NCI-H748 (cell line): Measurements from ENCODE around the gene RBFOX1.
A peak's percentile ranks its signal among the peaks of the same experiment; 100 is the strongest.

Experiments
- DNase-seq: peaks from one replicate; lab custom pipeline; 2025; ENCODE audit not compliant: unreplicated experiment; lab: John Stamatoyannopoulos, UW

The RBFOX1 gene

GRCh38 chr16:7332611-7333010 is at the start of gene RBFOX1:
Gene RBFOX1 (plus strand): TSS chr16:7332845.
- DNase-seq: no peak

GRCh38 chr16:7284780-7285179 is 47.9 kb upstream of the RBFOX1 start:
- no peak for DNase-seq

DNA sequence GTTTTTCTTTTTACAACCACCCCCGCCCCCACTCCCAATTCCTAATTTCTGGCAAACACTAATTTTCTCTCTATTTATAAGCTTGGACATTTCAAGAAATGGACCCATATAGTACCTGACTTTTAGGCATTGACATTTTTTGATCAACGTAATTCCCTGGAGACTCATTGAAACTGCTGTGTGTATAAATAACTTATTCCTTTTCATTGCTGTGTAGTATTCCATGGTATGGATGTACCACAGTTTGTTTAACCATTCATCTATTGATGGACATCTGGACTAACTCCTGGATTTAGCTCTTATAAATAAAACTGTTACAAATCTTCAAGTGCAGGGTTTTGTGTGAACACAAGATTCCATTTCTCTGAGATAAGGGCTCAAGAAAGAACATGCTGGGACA is 47.1 kb upstream of the RBFOX1 start:
- DNase-seq: no peak

DNA sequence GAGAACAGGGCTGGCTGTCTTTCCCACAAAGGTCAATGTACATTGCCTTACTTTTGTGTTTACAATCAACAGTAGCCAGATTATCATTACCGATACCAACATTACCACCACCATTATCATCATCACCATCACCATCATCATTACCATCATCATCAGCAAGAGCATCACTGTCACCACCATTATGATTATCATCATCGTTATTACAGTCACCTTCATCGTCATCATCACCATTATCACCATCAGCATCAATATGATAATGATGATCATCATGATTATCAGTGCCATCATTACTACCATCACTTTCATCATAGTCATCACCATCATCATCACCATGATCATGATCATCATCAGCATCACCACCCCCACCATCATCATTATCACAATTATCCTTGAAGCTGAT is 43.3 kb upstream of the RBFOX1 start:
- DNase-seq: no peak

DNA sequence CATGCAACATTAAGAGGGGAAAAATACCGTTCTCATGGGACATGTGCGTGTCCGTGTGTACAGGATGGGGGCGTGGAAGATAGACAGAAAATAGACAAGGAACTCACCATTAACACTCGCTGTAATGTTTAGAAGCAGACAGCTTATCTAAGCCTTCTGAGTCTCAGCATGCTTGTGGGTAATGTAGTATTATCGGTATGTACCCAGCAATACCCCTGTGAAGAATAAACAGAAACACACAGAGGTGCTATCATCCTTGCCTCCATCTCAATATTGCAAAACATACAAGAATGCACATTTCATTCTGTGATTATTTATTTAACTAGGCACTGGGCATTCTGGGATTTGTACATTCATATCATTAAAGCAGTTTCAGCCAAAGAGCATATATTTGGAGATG is 42.0 kb upstream of the RBFOX1 start:
- no peak for DNase-seq

DNA sequence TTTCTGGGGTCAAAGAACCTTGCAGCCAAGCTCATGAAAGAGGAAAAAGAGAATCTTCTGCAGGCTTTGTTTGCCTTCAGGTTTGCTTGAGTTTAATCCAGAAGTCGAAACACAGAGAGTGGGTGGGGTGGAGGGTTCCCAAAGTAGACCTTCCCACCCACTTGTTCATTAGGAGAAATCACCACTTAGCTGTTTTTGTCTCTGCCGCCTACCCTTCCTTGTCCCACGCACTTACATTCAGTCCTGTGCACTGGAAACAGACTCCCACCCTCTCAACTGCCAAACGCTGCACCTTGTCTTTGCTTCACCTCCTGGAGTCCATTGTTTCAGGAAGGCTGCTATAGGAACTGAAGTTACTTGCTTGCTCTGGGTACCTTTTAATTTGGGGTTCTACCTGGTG is 38.6 kb upstream of the RBFOX1 start:
- DNase-seq: no peak

DNA sequence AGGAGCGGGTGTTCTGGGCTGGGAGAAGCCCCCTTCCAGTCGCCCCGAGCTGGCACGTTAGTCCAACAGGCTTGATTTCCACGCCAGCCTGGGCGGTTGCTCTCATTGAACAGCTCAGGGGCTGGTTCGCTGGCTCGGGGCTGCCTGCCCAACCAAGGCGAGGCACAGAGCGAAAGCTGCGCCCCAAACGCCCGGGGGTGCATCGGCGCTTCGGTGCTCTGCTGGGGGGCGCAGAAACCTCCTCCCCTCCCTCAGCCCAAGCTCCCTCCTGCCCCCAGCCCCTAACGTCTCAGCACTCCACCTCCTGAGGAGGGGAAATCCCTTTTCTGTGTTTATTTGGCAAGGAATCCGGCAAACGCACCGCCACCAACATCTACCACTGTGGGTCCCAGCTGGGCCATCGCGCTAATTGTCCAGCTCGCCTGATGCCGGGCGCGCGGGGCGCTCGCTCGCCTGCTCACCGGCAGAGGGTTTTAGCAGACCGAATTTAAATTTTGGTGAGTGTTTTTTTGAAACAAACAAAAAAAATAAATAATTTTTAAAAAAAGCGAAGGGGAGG is 29.5 kb upstream of the RBFOX1 start:
- DNase-seq: peak; percentile 72

DNA sequence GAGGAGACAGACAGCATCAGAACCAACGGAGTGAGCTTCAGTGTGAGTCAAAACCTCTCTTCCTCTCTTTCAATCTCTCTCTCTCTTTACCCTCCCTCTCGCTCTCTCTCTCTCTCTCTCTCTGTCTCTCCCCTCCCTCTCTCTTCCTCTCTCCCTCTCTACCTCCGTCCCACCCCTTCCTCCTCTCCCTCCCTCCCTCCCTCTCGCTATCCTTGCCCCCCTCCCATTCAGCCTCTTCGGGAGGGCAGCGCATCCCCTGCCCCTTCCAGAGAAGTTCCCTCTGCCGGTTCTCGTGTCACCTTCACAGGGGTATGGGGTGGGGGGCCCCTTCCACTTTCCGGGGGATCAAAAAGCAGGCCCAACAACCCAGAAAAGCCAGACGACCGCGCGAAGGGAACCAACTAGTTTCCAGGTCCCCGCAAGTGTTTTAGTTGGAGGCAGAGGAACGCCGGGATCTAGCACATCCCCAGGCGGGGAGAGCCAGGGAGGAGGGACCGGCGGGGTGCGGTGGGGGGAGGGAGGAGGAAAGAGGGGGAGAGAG is 28.9 kb upstream of the RBFOX1 start:
- peak; percentile 53 for DNase-seq

DNA sequence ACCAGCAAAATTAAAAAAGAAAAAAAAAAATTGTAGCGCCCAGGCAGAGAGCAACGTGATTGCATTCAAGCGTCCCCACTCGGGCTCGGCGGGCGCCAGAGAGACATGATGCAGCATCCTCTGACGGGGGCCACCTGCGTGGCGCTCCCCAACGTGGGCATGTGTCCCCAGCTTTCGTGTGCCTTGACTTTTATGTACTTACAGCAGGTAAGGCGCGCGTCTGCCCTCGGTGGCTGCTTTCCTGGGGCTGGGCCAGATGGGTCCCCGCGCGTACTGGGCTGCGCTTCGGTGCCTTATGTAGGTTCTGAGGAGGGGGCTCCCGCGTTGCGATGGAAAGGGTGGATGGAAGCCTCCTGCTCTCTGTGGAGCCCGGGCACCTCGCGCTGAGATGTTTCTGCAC is 28.4 kb upstream of the RBFOX1 start:
- peak; percentile 36 for DNase-seq

- DNase-seq: peak; percentile 47
Observed at GRCh38 chr16:7304958-7305357, 27.7 kb upstream of the RBFOX1 start.

DNA sequence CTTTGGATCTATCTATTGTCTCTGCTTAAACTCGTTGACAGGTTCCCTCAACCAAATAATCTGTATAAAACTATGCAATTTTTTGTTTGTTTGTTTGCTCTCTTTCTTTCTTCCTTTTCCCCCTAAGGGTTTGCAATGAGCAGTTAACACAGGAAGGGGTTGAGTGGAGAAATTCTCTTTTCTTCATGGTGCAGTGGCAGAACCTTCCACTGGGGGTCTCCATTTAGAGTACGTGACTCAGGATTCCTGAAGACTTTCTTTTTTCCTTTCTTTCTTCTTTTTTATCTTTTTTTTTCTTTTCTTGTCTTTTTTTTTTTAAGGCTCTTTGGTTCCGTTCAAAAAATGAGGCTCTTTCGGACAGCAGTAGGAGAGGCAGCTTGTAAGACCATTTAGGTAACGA is 19.5 kb upstream of the RBFOX1 start:
- DNase-seq: peak; percentile 36

DNA sequence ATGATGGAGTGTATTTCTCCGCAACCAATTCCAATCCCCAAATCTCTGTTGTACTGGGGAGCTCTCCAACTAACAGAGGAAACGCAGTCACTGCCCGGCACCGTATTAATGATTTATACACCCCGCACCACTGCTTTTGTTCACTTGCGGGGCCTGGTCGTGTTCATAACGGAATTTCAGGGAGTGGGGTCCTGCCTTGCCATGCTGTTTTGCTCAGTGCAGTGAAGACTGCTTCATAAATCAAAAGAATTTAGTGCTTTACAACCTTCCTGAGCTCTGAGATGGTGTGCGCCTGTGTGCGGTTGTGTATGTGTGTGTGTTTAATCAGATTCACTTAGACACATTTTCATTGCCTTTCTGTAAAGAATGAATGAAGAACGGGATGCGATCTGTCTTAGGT is 18.5 kb upstream of the RBFOX1 start:
- no peak for DNase-seq

DNA sequence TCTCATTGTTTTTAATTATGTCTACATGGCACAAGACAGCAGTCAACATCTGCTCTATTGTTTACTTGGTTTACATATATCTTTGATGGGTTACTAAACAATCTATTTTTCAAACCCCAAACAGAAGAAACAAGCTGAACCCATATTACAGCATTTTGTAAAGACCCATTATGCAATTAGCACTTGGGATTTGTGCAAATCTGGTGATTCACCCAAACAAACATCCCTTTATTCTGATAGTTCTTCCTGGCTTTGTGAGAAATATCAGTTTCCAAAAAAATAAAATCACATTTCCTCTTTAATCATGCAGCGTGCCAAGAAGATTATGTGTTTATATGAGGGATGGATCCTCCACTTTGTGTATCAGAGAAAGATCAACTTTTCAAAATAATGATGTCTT is 16.8 kb upstream of the RBFOX1 start:
- DNase-seq: peak; percentile 91

DNA sequence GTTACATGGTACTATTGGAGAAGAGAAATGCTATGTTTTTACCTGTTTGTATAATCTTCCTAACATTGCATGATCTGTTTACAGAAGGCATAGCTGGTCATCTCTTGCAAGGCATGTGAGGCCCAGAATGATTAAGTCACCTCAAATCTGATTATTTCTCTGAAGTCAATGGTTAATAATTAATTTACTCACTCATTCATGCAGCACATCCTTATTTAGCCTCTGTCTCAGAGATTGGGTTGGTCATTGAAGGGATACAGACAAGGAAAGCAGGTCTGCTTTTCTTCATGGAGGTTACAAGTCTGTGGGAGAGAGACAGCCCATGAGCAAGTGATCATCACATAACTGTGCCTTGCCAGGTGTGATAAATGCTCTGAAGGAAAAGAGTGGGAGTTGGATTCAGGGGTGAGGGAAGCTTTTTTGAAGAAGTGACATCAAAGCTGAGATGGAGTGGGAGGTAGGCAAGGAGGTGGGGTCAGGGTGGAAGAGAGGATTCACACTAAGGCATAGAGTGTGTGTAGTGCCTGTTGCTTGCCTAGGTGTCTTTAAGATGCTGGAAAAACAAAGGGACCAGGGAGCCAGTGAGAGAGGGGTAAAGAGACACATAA is 16.3 kb upstream of the RBFOX1 start:
- peak; percentile 67 for DNase-seq

- no peak for DNase-seq
Observed at GRCh38 chr16:7317982-7318381, 14.7 kb upstream of the RBFOX1 start.

- peak; percentile 84 for DNase-seq
Observed at GRCh38 chr16:7318686-7319085, 14.0 kb upstream of the RBFOX1 start.

GRCh38 chr16:7319514-7319913 is 13.1 kb upstream of the RBFOX1 start:
- peak; percentile 34 for DNase-seq

GRCh38 chr16:7321661-7322060 is 11.0 kb upstream of the RBFOX1 start:
- peak; percentile 48 for DNase-seq

DNA sequence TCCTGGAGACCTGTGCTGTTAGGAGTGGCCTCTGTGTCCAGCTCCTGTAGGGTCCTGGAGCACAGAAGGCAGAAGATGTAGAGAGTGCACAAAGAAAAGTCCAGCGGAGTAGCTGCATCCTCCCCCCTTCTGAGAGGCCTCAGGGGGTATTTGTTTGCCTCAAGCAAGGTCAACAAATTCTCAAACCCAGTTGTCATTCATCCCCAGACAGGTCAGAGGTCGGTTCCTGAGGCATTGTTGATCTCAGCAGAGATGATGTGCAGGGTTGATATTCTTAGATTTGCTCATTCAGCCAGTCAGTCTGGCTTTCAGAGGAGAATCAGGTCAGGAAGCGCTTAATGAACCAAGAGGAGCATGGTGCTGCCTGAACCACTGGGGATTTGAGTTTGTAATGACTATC is 8.3 kb upstream of the RBFOX1 start:
- peak; percentile 63 for DNase-seq

DNA sequence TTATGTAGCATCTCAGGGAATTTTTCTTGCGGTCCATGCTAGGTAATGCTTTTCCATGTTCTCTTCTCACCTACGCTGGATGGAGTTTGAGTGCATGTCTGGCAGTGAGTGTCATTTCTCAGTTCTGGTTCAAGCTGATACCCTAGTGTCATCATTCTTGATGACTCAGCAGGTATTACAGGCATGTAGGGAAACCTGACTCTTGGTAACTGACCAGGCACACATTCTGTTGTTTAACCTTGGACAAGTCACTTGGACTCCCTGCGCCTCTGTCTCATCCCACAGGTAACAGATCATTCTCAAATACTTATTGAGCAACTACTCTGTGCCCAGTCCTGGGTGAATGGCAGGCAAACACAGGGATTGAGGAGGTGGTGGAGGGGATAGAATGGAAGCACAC is 6.8 kb upstream of the RBFOX1 start:
- no peak for DNase-seq

GRCh38 chr16:7330709-7331108 is 1.9 kb upstream of the RBFOX1 start:
- no peak for DNase-seq

- DNase-seq: no peak
Observed at GRCh38 chr16:7331997-7332396, 648 bp upstream of the RBFOX1 start.

DNA sequence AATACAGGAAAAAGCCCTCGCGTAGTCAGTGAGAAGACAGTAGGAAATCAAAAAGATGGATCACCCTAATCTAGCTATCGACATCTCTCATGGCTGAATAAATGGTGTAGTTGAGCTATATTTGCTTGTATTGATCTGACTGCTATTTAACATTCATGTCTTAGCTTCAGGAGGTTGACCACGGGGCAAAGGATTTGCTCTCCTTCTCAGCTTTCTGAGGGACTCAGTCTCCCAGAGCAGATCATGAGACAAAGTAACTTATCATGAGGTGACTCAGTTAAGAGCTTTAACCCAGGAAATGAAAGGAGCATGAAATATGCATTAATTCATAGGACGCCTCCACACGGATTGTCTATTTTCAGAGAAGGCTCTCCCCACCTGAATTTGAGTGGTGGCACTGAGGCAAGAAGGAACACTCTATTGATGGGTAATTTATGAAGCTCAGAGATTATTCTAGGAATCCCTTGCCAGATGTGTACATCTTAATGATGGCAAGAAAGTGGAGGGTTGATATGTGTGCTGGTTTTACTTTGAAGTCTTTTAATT is 608 bp downstream of the RBFOX1 start:
- no peak for DNase-seq
